ENCODE measurements around the gene NFKB2.

NFKB2 gene

GRCh38 chr10:102409604-102410428 is 14.3 kb downstream of the NFKB2 start:
- DNase-seq = no peak

GRCh38 chr10:102410429-102411073 is 15.0 kb downstream of the NFKB2 start:
- no peak for DNase-seq

- DNase-seq = no peak
Measured at GRCh38 chr10:102411341-102412255, 16.1 kb downstream of the NFKB2 start.

GRCh38 chr10:102412293-102412692 is 16.8 kb downstream of the NFKB2 start:
- no peak for DNase-seq

GRCh38 chr10:102413053-102413705 is 17.7 kb downstream of the NFKB2 start:
- DNase-seq = no peak

GRCh38 chr10:102413806-102414561 is 18.5 kb downstream of the NFKB2 start:
- DNase-seq = no peak

- no peak for DNase-seq
Measured at GRCh38 chr10:102414749-102415148, 19.2 kb downstream of the NFKB2 start.

- no peak for DNase-seq
Measured at GRCh38 chr10:102416283-102416682, 20.8 kb downstream of the NFKB2 start.

- no peak for DNase-seq
Measured at GRCh38 chr10:102416695-102417094, 21.2 kb downstream of the NFKB2 start.

- no peak for DNase-seq
Measured at GRCh38 chr10:102418622-102419268, 23.2 kb downstream of the NFKB2 start, which contains the start of gene PSD. PSD (minus strand) TSS chr10:102418785; CDS start chr10:102417038, 1,747 bp downstream.

GRCh38 chr10:102419269-102420180 is 24.0 kb downstream of the NFKB2 start:
- no peak for DNase-seq

GRCh38 chr10:102420181-102420713 is 24.7 kb downstream of the NFKB2 start:
- no peak for DNase-seq

GRCh38 chr10:102420714-102421506 is 25.4 kb downstream of the NFKB2 start, which contains the start of gene FBXL15:
FBXL15 (plus strand) TSS chr10:102420836; CDS start chr10:102421130, 294 bp downstream.
- DNase-seq = peak; percentile 89 to 92

- DNase-seq = no peak
Measured at GRCh38 chr10:102421507-102421756, 25.9 kb downstream of the NFKB2 start.

- DNase-seq = no peak
Measured at GRCh38 chr10:102421757-102422512, 26.4 kb downstream of the NFKB2 start.

- peak in 1 of 2 experiments; percentile 58 for DNase-seq
Measured at GRCh38 chr10:102422545-102423129, 27.1 kb downstream of the NFKB2 start.

- no peak for DNase-seq
Measured at GRCh38 chr10:102423372-102423968, 28.0 kb downstream of the NFKB2 start.

- DNase-seq = no peak
Measured at GRCh38 chr10:102424145-102424544, 28.6 kb downstream of the NFKB2 start.

Measured in SW 1271 (cell line).